ENCODE results near the gene ILRUN. TPM values are rescaled to one million over a fixed set of nuclear protein-coding genes. Genes with fewer than 3 reads are reported as not detected.

ILRUN gene
- total RNA-seq, 3 donors from 2014 or later, result 45.1 to 87.6 (median 51.1) TPM

- ATAC-seq (no peak), DNase-seq (peak in 1 of 3 donors; percentile 36)
- TF ChIP-seq CTCF (IDR thresholded peaks at IDR 0.05), result no peak
- no peaks in the 10 kb centered on the region for H3K9me3 ChIP-seq
- intact Hi-C loops (cut with DNase I, micrococcal nuclease), result no loop called here
- H3K4me3 ChIP-seq, result no peak overlapping the region
- H3K4me1 ChIP-seq (ENCODE audit: low read depth), result no peaks in the 10 kb centered on the region
- no peaks in the 10 kb centered on the region for H3K36me3 ChIP-seq (ENCODE audit: low read depth)
These were observed 12.8 kb upstream of the ILRUN start for GRCh38 chr6:34709386-34709785.

GRCh38 chr6:34705241-34705640 lies 8.7 kb upstream of the ILRUN start:
- Histone ChIP-seq H3K4me3 (no peak overlapping the region), H3K36me3 (ENCODE audit: low read depth) (no peaks in the 10 kb centered on the region), H3K4me1 (ENCODE audit: low read depth) (no peaks in the 10 kb centered on the region), H3K9me3 (no peaks in the 10 kb centered on the region)
- no peak for DNase-seq
- ATAC-seq, result no peak
- no peak for TF ChIP-seq CTCF (IDR thresholded peaks at IDR 0.05)
- intact Hi-C loops (cut with DNase I, micrococcal nuclease), result no loop called here

GRCh38 chr6:34701199-34701598 lies 4.6 kb upstream of the ILRUN start:
- no peaks in the 10 kb centered on the region for H3K9me3 ChIP-seq
- DNase-seq (no peak), ATAC-seq (no peak)
- H3K36me3 ChIP-seq (ENCODE audit: low read depth), result no peaks in the 10 kb centered on the region
- intact Hi-C loops (cut with DNase I, micrococcal nuclease), result no loop called here
- TF ChIP-seq CTCF (IDR thresholded peaks at IDR 0.05), result no peak
- no peaks in the 10 kb centered on the region for H3K4me1 ChIP-seq (ENCODE audit: low read depth)
- H3K4me3 ChIP-seq, result no peak overlapping the region

GRCh38 chr6:34697904-34698559 lies 1.5 kb upstream of the ILRUN start:
- H3K4me3 ChIP-seq, result no peak overlapping the region
- no peaks in the 10 kb centered on the region for H3K9me3 ChIP-seq
- ATAC-seq (no peak), DNase-seq (no peak)
- H3K4me1 ChIP-seq (ENCODE audit: low read depth), result peaks cover 13% of the 10 kb centered on the region
- no peak for TF ChIP-seq CTCF (IDR thresholded peaks at IDR 0.05)
- intact Hi-C loops (cut with DNase I, micrococcal nuclease), result no loop called here
- no peaks in the 10 kb centered on the region for H3K36me3 ChIP-seq (ENCODE audit: low read depth)

GRCh38 chr6:34697544-34697836 lies 923 bp upstream of the ILRUN start:
- no peaks in the 10 kb centered on the region for H3K9me3 ChIP-seq
- intact Hi-C loops (cut with DNase I, micrococcal nuclease), result no loop called here
- no peak for TF ChIP-seq CTCF (IDR thresholded peaks at IDR 0.05)
- H3K36me3 ChIP-seq (ENCODE audit: low read depth), result no peaks in the 10 kb centered on the region
- ATAC-seq (no peak), DNase-seq (no peak)
- H3K4me3 ChIP-seq, result no peak overlapping the region
- H3K4me1 ChIP-seq (ENCODE audit: low read depth), result peaks cover 13% of the 10 kb centered on the region
